Nephron (organoid): Measurements from ENCODE around the gene SLC25A34.
A peak's percentile ranks its signal among the peaks of the same experiment; 100 is the strongest.

Experiments
- H3K27ac Mint-ChIP-seq, 3 experiments: 2 replicates each; pipeline ENCODE4 v1.8.0; 2020; ENCODE audit warnings: mixed read lengths in 3 of 3, mild to moderate bottlenecking in 2 of 3, moderate library complexity in 1 of 3
- H3K27me3 Mint-ChIP-seq: 2 replicates; pipeline ENCODE4 v1.8.0; 2021; ENCODE audit warnings: low read depth, mild to moderate bottlenecking, moderate library complexity, mixed read lengths
- H3K36me3 Mint-ChIP-seq: 2 replicates; pipeline ENCODE4 v1.8.0; 2020; ENCODE audit warnings: low read depth, mixed read lengths
- H3K4me1 Mint-ChIP-seq: 2 replicates; pipeline ENCODE4 v1.8.0; 2020; ENCODE audit warnings: mixed read lengths
- H3K4me3 Mint-ChIP-seq, 3 experiments: 2 replicates each; pipeline ENCODE4 v1.8.0; 2020; ENCODE audit warnings: mild to moderate bottlenecking in 3 of 3, mixed read lengths in 3 of 3, moderate library complexity in 2 of 3
- H3K9me3 Mint-ChIP-seq: 2 replicates; pipeline ENCODE4 v1.8.0; 2020; ENCODE audit warnings: mixed read lengths
- CTCF ChIP-seq, 3 experiments: fragments of 200-600 bp; sonication (generic); IDR thresholded peaks; one replicate each; pipeline ENCODE4 v1.5.0; 2021; ENCODE audit warnings: antibody characterized with exemption in 3 of 3; ENCODE audit not compliant: unreplicated experiment in 3 of 3

SLC25A34 gene

GRCh38 chr1:15736038-15736891 lies at the start of gene SLC25A34:
TSS of gene SLC25A34 (plus strand) at chr1:15736258. CDS start at chr1:15736486, 228 bp downstream.
- Mint-ChIP-seq H3K4me1 (peaks cover 21% of the 10 kb centered on the region), H3K9me3 (no peaks in the 10 kb centered on the region), H3K27me3 (no peaks in the 10 kb centered on the region), H3K4me3 (peak within 1 kb of the TSS in 1 of 3 experiments; percentile 49), H3K36me3 (peaks cover 12% of the 10 kb centered on the region), H3K27ac (no peak within 1 kb of the TSS)
- no peak for TF ChIP-seq CTCF (IDR thresholded peaks at IDR 0.05; ENCODE audit: unreplicated experiment in 3 of 3)

- no peaks in the 10 kb centered on the region for H3K9me3 Mint-ChIP-seq
These were observed 48.6 kb upstream of the SLC25A34 start for GRCh38 chr1:15687446-15687845.

GRCh38 chr1:15690317-15690716 lies 45.7 kb upstream of the SLC25A34 start:
- Mint-ChIP-seq H3K27me3 (no peaks in the 10 kb centered on the region), H3K4me3 (no peak overlapping the region), H3K4me1 (peaks cover 46% of the 10 kb centered on the region), H3K9me3 (no peaks in the 10 kb centered on the region), H3K36me3 (peaks cover 33% of the 10 kb centered on the region), H3K27ac (peak overlapping the region in 2 of 3 experiments; percentile 21 to 54)
- TF ChIP-seq CTCF (IDR thresholded peaks at IDR 0.05; ENCODE audit: unreplicated experiment in 3 of 3) = no peak

More at GRCh38 chr1:15687446-15687845, 48.6 kb upstream of the SLC25A34 start:
- Mint-ChIP-seq H3K27me3 (no peaks in the 10 kb centered on the region), H3K4me3 (peak overlapping the region; percentile 12 to 51 (median 27)), H3K27ac (peak overlapping the region in 2 of 3 experiments; percentile 32 to 51), H3K36me3 (peaks cover 30% of the 10 kb centered on the region), H3K4me1 (peaks cover 46% of the 10 kb centered on the region)
- TF ChIP-seq CTCF (IDR thresholded peaks at IDR 0.05; ENCODE audit: unreplicated experiment in 3 of 3) = no peak

GRCh38 chr1:15691434-15692032 lies 44.5 kb upstream of the SLC25A34 start:
- Mint-ChIP-seq H3K36me3 (peaks cover 28% of the 10 kb centered on the region), H3K27me3 (no peaks in the 10 kb centered on the region), H3K4me3 (peak overlapping the region in 2 of 3 experiments; percentile 25 to 61), H3K9me3 (no peaks in the 10 kb centered on the region), H3K4me1 (peaks cover 40% of the 10 kb centered on the region), H3K27ac (peak overlapping the region; percentile 88 to 92 (median 89))
- no peak for TF ChIP-seq CTCF (IDR thresholded peaks at IDR 0.05; ENCODE audit: unreplicated experiment in 3 of 3)

- no peak for TF ChIP-seq CTCF (IDR thresholded peaks at IDR 0.05; ENCODE audit: unreplicated experiment in 3 of 3)
- Mint-ChIP-seq H3K27ac (peak overlapping the region; percentile 61 to 92 (median 88)), H3K4me3 (peak overlapping the region in 1 of 3 experiments; percentile 24), H3K27me3 (no peaks in the 10 kb centered on the region), H3K9me3 (no peaks in the 10 kb centered on the region), H3K36me3 (peaks cover 33% of the 10 kb centered on the region), H3K4me1 (peaks cover 46% of the 10 kb centered on the region)
These were observed 43.9 kb upstream of the SLC25A34 start for GRCh38 chr1:15692121-15692682.
